ENCODE results near the gene ZNF700. TPM values are rescaled to one million over a fixed set of nuclear protein-coding genes. Genes with fewer than 3 reads are reported as not detected.
"Not testable (repeated sequence)": the region's sequence is repeated elsewhere in the genome, so short reads cannot be mapped to it uniquely, and the experiment has no call there.

ZNF700 gene
- total RNA-seq, 2 donors from 2014 or later: 13.4 to 17.1 TPM

DNA sequence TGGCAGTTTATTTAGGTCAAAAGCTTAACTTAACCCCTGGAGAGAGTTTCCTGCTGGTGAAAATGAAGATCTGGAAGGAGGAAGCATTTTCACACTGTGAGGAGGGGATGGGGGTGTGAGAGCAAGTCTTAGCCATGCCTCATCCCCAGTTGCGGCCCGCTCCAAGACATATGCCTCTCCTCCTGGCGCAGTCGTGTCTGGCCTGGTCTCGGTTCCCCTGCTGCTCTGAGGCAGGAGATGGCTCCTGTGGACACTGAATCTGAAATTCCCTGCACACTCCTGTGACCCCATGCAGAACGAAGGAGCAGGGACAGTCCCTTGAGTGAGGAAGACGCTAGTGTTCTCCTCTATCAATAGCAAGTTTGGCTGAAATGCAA, 37.7 kb upstream of the ZNF700 start:
- Histone ChIP-seq H3K9ac (ENCODE audit: low read depth in 2 of 2, low read length in 2 of 2) (peak overlapping the region in 1 of 2 donors; percentile 86), H3K4me3 (peak overlapping the region; percentile 89), H3K36me3 (no peaks in the 10 kb centered on the region), H3K9me3 (no peaks in the 10 kb centered on the region), H3K27me3 (no peaks in the 10 kb centered on the region), H3K4me1 (no peaks in the 10 kb centered on the region), H3K27ac (peak overlapping the region; percentile 94)
- DNase-seq: no peak
- intact Hi-C loops (cut with DNase I): no loop called here
- TF ChIP-seq, protein P1, sequence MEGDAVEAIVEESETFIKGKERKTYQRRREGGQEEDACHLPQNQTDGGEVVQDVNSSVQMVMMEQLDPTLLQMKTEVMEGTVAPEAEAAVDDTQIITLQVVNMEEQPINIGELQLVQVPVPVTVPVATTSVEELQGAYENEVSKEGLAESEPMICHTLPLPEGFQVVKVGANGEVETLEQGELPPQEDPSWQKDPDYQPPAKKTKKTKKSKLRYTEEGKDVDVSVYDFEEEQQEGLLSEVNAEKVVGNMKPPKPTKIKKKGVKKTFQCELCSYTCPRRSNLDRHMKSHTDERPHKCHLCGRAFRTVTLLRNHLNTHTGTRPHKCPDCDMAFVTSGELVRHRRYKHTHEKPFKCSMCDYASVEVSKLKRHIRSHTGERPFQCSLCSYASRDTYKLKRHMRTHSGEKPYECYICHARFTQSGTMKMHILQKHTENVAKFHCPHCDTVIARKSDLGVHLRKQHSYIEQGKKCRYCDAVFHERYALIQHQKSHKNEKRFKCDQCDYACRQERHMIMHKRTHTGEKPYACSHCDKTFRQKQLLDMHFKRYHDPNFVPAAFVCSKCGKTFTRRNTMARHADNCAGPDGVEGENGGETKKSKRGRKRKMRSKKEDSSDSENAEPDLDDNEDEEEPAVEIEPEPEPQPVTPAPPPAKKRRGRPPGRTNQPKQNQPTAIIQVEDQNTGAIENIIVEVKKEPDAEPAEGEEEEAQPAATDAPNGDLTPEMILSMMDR (IDR thresholded peaks at IDR 0.05): no peak

DNA sequence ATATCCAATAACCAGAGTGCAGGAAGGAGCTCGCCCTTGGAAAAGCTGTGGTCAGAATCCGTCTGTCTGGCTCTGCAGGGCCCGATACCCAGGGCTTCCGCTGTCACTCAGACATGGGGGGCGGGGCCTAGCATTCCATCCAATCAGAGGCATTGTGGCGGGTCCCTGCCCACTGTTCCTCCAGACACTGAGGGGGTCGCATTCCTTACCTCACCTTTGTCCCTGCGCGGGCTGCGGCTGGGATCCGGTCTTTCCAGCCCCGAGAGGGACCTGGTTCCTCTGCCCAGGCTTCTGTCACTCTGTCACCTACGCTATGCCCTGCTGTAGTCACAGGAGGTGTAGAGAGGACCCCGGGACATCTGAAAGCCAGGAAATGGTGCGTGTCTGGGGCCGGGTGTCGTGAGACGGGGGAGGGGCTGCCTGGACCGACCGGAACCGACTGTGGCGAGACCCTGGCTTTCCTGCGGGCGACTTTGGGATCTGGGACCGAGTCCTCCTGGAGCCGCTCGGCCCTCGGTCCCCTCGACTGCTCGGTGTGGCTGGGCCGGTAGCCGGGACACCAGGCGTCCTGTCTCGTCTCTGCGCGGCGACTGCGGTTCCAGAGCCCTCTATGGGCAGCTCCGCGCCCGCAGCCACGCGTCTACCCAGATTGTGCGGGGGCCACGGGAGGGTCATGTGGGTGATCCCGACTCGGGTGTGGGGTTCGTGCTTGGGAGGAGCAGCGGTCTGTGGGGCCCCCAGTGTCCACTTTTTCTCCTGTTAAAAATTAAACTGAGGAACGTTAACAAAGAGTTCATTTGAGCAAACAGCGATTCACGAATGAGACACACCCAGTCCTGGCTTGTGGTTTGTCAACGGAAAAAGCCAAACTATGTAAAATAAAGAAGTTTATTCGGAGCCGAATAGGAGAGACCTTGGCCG, 37.0 kb upstream of the ZNF700 start, which contains the start of gene ZNF69:
ZNF69 (plus strand) TSS at position 172 of the 921 bp plus-strand sequence; CDS start at position 314, 142 bp downstream.
- intact Hi-C loops (cut with DNase I): no loop called here

DNA sequence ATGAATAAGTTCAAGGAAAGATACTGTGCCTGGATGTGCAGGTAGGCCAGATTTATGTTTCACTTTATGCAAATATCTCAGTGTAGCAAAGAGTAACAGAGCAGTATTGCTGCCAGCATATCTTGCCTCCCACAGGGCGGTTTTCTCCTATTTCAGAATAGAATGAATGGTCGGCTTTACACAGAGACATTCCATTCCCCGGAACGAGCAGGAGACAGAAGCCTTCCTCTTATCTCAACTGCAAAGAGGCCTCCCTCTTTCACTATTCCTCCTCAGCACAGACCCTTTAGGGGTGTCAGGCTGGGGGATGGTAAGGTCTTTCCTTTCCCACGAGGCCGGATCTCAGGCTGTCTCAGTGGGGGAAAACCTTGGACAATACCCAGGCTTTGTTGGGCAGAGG, 35.0 kb upstream of the ZNF700 start:
- H3K36me3 ChIP-seq; H3K4me3 ChIP-seq; H3K9me3 ChIP-seq; intact Hi-C loops (cut with DNase I); H3K27me3 ChIP-seq; H3K9ac ChIP-seq (ENCODE audit: low read depth in 2 of 2, low read length in 2 of 2); DNase-seq; H3K4me1 ChIP-seq; H3K27ac ChIP-seq: not testable (repeated sequence)

More for the DNA sequence above, 37.0 kb upstream of the ZNF700 start, which contains the start of gene ZNF69:
- Histone ChIP-seq H3K36me3 (no peaks in the 10 kb centered on the region), H3K27ac (peak within 1 kb of the TSS; percentile 94), H3K4me1 (no peaks in the 10 kb centered on the region), H3K27me3 (no peaks in the 10 kb centered on the region), H3K4me3 (peak within 1 kb of the TSS; percentile 89), H3K9ac (ENCODE audit: low read depth in 2 of 2, low read length in 2 of 2) (peak within 1 kb of the TSS; percentile 79 to 86), H3K9me3 (no peaks in the 10 kb centered on the region)
- TF ChIP-seq, protein P1 (IDR thresholded peaks at IDR 0.05): peak; percentile 18
- DNase-seq: peak; percentile 98

DNA sequence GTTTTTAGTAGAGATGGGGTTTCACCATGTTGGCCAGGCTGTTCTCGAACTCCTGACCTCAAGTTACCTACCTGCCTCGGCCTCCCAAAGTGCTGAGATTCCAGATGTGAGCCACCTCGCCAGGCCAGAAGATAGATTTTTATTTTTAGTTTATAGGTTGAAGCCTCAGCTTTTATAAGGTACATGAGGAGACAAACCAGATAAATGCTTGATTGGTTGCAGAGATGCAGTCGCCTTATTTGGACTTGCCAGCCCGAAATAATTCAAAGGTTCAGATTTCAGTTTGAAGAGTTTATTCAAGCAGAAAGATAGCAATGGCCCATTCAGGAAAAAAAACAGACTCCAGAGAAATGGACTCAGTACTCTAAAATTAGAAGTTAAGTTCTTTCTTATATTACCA, 34.3 kb upstream of the ZNF700 start:
- Histone ChIP-seq H3K4me1 (no peaks in the 10 kb centered on the region), H3K27me3 (no peaks in the 10 kb centered on the region), H3K27ac (no peak overlapping the region), H3K9me3 (no peaks in the 10 kb centered on the region), H3K36me3 (no peaks in the 10 kb centered on the region), H3K4me3 (no peak overlapping the region), H3K9ac (ENCODE audit: low read depth in 2 of 2, low read length in 2 of 2) (no peak overlapping the region)
- DNase-seq: no peak
- intact Hi-C loops (cut with DNase I): no loop called here
- TF ChIP-seq, protein P1 (IDR thresholded peaks at IDR 0.05): no peak

DNA sequence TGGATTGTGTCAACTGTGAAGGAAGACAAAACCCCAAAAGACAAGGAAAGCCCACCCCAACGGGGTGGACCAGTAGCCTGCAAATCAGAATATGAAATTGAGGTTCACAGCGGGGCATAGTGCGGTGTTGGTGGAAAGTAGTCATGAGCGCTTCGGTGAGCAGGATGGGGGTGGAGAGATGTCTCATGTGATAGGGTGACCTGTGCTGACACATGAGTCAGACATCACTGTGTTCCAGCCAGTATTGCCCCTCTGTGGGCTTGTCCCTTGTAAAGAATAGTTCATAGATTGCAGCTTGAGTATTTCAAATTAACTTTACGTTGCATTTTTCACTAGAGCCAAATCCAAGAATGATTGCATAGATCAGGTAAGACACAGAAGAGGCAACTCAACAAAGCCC, 30.1 kb upstream of the ZNF700 start:
- Histone ChIP-seq H3K27ac (no peak overlapping the region), H3K36me3 (no peaks in the 10 kb centered on the region), H3K9me3 (no peaks in the 10 kb centered on the region), H3K4me3 (no peak overlapping the region), H3K4me1 (no peaks in the 10 kb centered on the region), H3K27me3 (no peaks in the 10 kb centered on the region), H3K9ac (ENCODE audit: low read depth in 2 of 2, low read length in 2 of 2) (no peak overlapping the region)
- no peak for DNase-seq
- TF ChIP-seq, protein P1 (IDR thresholded peaks at IDR 0.05): no peak
- intact Hi-C loops (cut with DNase I): no loop called here

DNA sequence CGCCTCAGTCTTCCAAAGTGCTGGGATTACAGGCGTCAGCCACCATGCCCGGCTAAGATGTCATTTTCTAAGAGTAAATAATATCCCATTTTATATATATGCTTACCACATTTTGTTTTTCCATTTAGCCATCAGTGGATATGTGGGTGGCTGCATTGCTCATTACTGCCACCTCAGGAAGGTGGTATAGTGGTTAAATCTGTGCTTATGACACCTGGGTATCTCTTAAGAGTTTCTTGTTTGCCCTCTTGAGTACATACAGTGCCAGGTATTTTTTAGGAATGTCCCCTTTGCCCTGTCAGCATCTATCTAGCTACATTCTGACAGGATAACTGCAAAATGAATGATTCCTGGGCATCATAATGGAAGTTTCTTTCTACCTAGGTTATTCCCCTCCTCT, 22.7 kb upstream of the ZNF700 start:
- H3K36me3 ChIP-seq: peaks cover 27% of the 10 kb centered on the region
- no peaks in the 10 kb centered on the region for H3K27me3 ChIP-seq
- no peak overlapping the region for H3K27ac ChIP-seq
- peaks cover 37% of the 10 kb centered on the region for H3K9me3 ChIP-seq
- H3K9ac ChIP-seq (ENCODE audit: low read depth in 2 of 2, low read length in 2 of 2): no peak overlapping the region
- H3K4me1 ChIP-seq: no peaks in the 10 kb centered on the region
- intact Hi-C loops (cut with DNase I): no loop called here
- no peak overlapping the region for H3K4me3 ChIP-seq
- TF ChIP-seq, protein P1 (IDR thresholded peaks at IDR 0.05): no peak
- DNase-seq: no peak

All from colonic mucosa (tissue), 4 donors.